T-helper 2 cell treated with Interferon-gamma antibody and Interleukin-4, amounts not matched to agents 100 ng/mL and 5 ng/mL, for 36 hours (primary cell): ENCODE data around the gene DHX8. TPM values are rescaled to one million over a fixed set of nuclear protein-coding genes. Genes with fewer than 3 reads are reported as not detected.
"Not testable (repeated sequence)": the region's sequence is repeated elsewhere in the genome, so short reads cannot be mapped to it uniquely, and the experiment has no call there.

Experiments
- intact Hi-C: fragments of 100-400 bp; cut with micrococcal nuclease; formaldehyde crosslinking; loops from one replicate; pipeline ENCODE4 v1.15.1; 2023
- total RNA-seq: library from RNA; stranded (reverse); gene quantifications from 2 replicates; pipeline ENCODE4 v1.2.3, GENCODE V29; 2022

DHX8 gene
- total RNA-seq: 64.7 and 65.7 TPM in 2 replicates

DNA sequence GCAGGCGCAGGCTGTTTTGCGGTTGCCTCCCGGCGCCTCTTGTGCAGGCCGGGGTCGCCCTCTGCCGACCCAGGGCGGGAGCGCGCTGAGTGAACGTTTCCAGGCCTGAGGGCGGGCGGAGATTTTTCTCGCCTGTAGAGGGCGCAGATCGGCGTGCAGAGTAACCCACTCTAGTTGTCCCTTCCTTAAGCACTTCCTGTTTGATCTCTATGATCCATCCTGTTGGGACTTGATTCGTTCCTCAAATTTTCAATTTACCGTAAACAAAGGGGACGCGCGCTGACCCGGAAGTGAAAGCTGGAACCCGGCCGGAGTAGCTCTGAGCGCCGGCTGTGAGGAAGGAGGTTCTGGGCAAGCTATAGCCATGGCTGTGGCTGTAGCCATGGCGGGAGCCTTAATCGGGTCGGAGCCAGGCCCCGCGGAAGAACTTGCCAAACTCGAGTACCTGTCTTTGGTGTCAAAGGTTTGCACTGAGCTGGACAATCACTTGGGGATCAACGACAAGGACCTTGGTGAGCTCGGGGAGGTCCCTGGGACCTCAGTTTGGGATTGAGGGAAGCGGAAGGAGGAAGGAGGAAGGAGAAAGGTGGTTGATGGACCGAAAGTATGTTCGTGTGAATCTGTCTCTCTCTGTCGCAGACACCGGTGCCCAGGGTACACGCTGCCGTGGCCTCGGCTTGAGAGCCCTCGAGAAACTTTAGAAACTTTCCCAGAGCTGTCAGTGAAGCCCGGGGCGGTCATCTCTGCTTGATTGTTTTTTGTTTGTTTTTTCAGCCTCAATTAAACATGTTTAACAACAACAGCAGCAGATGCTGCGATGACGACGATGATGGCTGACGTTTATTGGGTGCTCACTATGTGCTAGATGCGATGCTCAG, at the start of gene DHX8:
Gene DHX8 (plus strand): TSS at position 302 of the 878 bp plus-strand sequence. CDS start 63 bp downstream, at position 365.
- intact Hi-C loops: loop anchor here (1.0 to 10.0 kb wide), 4 partner anchors 90 to 489 kb away; partner anchors contain the start of genes BRCA1, RPL27 and TMEM106A

DNA sequence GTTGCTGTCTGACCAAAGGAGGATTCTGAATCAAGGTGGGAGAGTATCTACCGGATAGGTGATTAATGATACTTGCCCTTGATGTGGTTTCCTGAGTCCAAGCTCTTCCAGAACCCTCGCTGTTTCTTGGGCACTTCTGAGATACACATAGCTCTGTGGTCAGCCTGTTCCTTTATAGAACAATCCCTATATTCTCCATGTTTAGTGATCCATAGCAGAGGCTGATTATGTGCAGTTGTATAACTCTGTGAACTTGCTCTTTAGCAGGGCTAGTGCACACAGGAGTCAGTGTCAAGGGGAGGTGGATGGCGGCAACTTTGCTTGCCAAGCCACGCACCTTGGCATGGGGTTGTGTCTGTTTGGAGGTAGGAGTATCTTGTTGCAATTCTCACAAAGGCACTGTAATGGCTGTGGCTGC, 48.9 kb upstream of the DHX8 start:
- intact Hi-C loops: no loop called here

DNA sequence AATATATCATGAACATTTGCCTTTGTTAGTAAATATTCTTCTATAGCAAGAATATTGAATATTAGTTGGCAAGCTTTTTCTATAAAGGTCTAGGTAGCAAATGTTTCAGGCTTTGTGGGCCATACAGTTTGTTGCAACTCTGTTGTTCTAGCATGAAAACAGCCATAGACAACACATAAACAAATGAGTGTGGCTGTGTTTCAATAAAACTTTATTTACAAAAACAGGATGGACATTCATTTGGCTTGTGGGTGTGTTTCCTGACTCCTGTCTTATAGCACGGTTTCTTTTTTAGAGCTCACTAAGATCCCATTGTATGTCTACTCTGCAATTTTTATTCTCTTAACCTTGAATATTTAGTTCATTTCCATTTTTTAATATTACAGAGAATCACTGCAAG, 46.0 kb upstream of the DHX8 start:
- intact Hi-C loops: no loop called here

DNA sequence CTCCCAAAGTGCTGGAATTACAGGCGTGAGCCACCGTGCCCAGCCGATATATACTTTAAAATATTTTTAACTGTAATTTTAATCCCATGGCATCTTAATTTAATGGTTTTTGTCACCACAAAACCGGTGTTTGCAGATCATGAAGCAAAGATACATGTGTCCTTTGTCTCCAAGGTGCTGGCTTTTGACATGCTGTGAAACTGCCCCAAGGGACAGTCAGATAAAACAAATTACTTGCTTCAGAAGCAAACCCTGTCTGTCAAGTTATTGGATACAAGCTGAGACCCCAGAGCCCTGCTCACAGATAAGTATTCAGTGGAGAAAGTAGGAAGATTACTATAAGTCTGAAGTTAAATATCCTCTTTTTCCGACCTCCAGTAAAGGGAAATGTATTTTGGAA, 45.1 kb upstream of the DHX8 start:
- intact Hi-C loops: no loop called here

DNA sequence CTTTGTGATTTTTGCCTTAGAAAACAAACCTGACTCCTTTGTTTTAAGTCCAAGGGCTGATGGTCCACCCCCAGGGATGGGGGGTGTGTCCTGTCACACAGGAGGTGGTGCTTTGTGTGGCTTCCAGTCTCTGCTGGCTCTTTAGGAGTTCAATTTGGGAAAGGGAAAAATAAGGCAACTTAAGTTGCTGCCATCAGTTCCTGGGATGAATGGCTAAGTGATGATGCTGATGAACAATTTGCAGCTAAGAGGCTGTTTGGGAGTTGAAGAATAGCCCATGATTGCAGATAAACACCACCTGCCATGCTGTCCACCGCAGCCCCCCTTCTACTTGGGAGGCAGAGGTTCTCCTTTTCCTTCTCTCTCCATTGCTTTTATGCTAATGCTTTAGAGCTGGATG, 44.7 kb upstream of the DHX8 start:
- intact Hi-C loops: no loop called here

DNA sequence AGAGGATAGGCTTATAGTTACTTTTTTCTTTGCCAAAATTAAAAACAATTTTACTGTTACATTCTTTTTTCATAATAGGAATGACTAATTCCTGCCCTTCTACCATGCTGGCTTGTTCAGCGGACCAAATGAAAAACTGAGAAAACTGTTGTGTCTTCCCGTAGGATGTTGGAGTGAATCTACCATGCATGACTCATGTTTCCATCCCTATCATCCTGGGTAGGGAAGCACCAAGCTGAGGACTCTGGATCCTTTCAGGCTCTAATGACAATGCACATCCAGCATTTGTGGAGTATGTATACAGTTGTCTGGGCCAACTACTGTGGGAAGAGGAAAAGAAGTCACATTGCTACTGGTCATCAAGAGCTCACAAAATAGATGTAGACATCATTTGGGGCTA, 41.1 kb upstream of the DHX8 start:
- intact Hi-C loops: no loop called here

DNA sequence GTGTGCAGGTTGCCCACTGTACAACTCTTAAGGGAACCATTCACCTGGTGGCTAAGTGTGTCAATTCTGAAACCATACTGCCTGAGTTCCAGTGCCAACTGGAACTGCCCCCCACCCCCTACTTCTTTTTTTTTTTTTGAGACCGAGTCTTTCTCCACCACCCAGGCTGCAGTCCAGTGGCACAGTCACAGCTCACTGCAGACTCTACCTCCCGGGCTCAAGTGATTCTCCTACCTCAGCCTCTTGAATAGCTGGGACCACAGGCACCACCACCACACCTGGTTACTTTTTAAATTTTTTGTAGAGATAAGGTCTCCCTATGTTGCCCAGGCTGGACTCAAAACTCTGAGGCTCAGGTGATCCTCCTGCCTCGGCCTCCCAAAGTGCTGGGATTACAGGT, 40.4 kb upstream of the DHX8 start:
- intact Hi-C loops: no loop called here

DNA sequence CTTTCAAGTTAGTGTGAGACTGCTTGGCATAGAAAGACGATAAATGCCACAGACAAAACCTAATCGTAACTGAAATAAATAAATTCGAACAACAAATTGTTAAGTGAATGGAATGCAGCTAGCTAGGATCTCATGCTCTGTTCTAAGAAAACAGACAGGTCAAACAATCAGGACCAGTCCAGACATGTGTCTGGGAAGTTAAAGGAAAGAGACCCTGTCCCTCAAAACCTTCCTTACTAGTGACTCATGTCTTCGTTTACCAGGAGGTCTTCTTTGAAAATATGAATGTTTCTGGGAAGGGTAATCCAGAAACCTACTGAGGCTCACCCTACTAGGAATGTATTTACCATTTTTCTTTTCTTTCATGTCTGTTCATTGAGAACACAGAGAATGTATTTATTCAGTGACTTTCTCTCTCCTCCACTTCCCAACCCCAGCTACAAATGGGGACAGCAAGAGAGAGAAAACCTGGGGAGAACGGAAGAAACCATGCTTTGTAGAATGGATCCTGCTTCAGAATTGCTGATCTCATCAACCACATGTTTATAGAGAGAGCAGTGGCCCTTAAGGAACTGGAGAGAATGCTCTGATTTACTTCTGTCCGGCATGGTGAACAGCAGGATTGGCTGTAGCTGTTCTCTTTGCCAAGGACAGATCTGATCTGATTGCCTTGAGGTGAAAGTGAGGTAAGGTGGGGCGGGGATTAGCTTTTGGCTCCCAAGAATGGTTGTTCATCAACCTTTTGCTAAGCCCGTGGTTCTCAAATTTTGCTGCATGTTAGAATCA, 39.4 kb upstream of the DHX8 start:
- intact Hi-C loops: no loop called here

DNA sequence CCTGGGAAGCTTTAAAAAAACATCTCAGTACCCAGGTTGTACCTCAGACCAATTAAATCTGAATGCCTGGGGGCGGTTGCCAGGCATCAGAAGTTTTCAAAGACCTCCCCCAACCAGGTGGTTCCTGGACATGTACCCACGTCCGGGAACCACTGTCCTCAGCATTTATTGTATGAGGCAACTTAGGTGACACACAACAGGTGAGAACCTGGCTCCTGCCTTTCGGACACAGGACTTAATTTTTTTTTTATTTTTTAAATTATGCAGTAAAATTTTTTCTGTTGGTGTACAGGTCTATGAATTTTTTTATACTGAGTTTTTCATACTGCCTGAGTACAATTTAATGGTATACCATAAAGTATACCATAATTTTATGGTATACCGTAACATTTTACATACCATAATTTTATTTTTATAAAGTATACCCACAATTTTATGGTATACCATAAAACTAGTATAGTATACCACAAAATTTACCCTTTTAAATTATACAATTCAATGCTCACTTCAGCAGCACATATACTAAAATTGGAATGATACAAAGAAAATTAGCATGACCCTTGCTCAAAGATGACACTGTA, 38.7 kb upstream of the DHX8 start:
- intact Hi-C loops: no loop called here

DNA sequence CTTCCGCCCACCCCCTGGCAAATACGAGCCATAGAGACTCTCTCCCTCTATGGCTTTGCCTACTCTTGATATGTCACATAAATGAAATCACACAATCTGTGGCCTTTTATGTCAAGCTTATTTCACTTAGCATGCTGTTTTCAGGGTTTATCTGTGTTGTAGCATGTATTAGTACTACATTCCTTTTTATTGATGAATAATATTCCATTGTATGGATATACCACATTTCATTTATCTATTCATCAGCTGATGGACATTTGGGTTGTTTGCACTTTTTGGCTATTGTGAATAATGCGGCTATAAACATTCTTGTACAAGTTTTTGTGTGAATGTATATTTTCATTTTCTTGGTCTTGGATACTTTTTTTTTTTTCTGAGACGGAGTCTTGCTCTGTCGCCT, 37.0 kb upstream of the DHX8 start:
- intact Hi-C loops: no loop called here

DNA sequence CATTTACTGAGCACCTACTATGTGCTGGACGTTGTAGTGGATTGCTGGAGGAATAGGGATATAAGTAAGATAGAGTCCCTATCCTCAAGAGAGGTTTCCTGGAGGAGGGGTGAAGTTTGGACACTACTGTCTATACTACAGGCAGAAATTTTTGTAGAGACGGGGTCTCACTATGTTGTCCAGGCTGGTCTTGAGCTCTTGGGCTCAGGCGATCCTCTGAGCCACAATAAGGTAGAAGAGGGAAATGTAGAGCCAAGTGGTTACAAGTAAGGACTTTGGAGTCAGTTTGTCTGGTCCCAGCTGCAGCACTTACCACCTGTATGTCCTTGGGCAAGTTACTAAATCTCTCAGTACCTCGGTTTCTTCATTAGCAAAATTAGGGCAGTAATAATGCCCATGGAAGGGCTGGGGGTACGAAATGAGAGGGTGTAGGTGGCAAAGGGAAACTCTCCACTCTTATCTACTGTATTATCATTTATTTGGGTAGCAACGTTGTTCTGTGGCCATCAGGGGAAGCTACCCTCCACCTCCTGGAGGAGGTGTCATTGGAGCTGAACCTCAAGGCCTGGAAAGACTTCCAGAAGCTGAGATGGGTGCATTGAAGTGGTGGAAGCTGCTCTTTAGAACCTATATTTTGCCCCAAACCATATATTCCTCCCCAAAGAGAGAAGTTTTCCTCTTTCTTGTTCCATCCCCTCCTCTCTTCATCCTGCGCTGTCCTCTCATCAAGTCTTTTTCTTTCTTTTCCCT, 34.9 kb upstream of the DHX8 start:
- intact Hi-C loops: no loop called here

DNA sequence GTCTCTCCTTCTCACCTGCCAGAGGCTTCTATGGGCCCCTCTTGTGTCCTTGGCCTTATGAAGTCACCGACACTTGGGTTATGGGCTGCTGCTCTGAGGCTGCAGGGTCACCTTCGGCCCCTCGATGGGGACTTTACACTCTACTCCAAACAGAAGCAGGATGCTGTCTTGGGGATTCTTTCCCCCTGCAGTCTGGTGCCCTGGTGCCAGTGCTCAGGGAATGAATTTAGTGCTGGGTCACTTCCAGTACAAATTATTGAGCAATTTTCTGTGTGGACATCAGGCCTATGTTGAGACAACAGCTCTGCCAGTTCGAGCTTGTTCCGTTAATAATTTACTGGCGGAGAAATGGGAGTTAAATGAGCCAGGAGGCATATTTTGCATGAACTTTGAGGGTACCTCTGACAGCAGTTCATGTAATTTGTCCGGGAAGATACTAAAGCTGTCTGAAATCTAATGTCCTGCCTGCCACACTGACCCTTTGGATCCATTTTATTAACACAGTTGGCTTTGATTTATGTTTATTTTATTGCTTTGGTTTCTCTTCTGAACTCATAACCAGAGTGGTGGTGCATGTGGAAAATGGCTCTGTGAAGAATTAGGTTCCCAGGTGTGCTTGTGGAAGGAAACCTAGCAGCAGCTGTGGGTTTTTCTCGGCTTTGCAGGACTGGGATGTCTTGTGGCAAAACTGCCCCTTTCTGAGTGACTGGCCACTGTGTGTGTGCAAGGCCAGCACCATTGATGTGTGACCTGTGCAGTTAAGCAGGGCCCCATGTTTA, 34.1 kb upstream of the DHX8 start:
- intact Hi-C loops: no loop called here

DNA sequence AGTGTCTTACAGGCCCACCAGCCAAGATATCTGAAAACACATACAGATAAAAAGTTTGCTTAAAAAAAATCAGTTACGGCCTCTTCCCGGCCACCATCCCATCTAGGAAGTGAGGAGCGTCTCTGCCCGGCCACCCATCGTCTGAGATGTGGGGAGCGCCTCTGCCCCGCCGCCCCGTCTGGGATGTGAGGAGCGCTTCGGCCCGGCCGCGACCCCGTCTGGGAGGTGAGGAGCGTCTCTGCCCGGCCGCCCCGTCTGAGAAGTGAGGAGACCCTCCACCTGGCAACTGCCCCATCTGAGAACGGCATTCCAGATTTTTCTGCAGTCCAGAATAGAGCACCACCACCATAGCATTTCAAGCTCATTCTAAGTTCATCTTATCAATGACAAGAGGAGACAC, 33.0 kb upstream of the DHX8 start:
- intact Hi-C loops: not testable (repeated sequence)

DNA sequence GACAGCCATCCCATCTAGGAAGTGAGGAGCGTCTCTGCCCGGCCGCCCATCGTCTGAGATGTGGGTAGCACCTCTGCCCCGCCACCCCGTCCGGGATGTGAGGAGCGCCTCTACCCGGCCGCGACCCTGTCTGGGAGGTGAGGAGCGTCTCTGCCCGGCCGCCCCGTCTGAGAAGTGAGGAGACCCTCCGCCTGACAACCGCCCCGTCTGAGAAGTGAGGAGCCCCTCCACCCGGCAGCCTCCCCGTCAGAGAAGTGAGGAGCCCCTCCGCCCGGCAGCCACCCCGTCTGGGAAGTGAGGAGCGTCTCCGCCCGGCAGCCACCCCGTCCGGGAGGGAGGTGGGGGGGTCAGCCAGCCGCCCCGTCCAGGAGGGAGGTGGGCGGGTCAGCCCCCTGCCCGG, 32.0 kb upstream of the DHX8 start:
- intact Hi-C loops: not testable (repeated sequence)

DNA sequence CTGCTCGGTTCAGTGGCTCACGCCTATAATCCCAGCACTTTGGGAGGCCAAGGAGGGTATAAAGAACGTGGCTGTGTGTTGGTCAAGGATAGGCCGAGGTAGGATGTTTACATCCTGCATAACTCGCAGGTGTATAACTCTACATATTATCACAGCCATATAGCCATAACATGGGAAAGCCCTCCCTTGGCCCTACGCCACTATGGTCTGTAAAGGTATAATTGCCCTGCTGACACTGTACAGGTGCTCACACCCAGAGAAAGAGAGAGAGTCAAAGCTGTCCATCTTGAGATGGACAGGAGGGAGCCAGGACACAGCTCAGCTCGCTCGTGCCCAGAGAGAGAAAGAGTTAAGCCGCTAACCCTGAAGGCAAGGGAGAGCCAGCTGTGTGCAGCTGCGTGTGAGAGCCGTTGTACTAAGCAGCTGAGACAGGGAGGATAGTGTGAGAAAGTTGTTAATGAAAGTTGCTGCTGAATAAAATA, 30.4 kb upstream of the DHX8 start:
- intact Hi-C loops: no loop called here

DNA sequence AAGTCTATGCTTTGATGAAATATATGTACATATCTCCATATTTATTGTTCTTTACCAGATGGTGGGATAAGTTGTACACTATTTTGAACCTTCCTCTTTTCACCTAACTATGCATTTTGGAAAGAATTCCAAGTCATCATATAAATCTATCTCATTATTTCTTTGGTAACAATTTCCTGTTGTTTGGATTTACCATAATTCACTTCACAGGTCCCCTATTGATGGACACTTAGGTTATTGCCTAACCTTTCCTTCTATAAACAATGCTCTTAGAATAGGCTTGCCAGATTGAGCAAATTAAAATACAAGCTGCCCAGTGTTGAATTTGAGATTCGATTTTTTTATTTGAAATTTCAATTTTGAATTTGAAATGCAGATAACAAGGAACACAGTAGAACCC, 28.9 kb upstream of the DHX8 start:
- intact Hi-C loops: no loop called here

DNA sequence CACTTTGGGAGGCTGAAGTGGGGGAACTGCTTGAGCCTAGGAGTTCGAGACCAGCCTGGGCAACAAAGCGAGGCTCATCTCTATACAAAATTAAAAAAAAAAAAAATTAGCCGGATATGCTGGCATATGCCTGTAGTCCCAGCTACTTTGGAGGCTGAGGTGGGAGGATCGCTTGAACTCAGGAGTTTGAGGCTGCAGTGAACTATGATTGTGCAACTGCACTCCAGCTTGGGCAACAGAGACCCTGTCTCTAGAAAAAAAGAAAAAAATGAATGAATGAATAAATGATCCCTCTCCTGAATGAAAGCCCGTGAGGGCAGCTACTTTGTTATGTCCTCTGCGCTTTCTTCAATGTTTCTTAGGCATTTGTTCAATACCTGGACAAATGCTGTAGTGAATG, 27.7 kb upstream of the DHX8 start:
- intact Hi-C loops: no loop called here

DNA sequence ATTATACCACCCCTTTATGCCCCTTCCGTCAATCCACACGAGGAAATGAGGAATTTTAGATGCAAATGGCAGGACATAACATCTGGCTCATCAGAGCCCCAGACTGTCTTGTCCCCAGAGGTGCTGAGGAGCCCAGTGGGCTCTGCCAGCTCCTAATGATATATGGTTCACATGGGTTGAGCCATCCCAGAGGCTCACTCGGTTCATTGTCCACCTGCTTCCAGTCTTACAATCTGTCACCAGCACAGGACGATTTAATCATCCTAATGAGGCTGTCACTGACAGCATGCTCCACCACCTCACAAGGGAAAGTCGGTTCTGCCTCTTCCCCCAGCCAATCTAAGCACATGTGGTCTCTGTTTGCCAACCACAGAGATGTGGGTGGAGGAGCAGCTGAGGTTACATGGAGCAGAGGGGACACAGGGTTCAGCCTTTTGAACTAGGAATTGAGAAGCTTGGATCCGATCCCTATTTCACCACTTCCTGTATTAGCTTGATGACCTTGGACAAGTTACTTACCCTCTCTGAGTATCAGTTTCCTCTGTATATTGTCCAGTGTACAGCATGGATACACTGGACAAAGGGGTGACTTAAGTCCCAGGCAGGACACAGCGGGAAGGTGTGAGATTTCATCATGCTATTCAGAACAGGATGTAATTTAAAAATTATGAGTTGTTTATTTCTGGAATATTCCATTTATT, 27.0 kb upstream of the DHX8 start:
- intact Hi-C loops: no loop called here

DNA sequence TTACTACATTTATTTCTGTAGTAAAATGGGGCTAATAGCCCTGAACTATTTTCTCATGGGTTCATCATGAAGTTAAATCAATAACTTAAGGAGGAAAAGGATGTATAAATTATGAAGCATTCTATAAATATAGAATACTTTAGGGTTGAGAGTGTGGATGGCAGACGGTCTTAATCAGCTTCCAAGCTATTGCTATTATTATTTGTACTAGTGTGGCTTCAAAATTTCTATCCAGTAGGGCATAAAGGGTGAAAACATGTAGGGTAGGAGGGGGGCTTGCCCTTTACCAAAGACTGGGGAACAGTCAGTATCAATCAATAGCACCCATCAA, 26.4 kb upstream of the DHX8 start:
- intact Hi-C loops: no loop called here

DNA sequence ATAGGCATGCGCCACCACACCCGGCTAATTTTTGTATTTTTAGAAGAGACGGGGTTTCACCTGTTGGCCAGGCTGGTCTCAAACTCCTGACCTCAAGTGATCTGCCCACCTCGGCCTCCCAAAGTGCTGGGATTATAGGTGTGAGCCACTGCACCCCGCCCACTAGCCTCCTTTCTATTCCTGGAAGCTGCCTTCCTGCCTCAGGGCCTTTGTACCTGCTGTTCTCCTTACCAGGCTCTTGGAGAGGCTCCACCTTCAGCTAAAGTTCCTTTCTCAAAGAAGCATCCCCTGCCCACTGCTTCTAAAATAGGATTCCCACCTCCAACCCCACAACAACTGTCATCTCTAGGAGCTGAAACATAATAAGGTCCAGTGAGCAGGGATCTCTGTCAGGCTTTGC, 23.9 kb upstream of the DHX8 start:
- intact Hi-C loops: not testable (repeated sequence)
